Measurements from ENCODE around the gene CHMP4B.

DNA sequence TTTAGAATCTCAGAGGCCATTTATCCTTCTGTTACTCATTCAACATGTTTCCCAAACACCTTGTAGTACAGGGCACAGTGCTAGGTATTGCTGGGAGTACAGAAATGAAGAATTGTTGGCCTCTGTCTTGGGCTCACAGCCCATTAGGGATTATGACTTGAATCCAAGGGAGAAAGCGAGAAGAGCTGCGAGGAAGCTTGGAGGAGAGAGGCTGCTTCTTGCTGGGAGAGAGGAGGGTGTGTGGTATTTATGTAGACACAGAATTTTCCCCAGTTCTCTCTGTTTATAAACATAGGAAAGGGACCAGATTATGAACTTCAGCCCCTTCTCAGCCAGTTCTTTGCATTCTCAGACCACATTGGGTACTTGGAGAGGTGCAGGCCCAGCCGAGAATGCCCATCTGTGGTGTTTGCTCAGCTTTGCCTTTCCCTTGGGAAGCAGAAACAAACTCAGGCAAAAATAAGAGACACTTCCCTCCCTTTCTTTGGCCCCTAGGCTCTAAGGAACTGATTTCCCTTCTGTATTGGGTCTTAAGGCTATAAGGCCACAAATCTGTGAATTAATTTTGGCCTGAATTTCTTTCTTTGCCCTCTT is 17.9 kb downstream of the CHMP4B start:
- TF ChIP-seq GATA3 (IDR thresholded peaks at IDR 0.05; ENCODE audit: low read depth, low read length) (no peak), GATA2 (IDR thresholded peaks at IDR 0.05; ENCODE audit: low read depth, low read length) (no peak)
